Mucosa of stomach (tissue), 1 donor: ENCODE results near the gene FSCN2.

ENCODE experiments used
- H3K27me3 ChIP-seq: one replicate; pipeline ENCODE4 v1.7.0; 2013; ENCODE audit warnings: mild to moderate bottlenecking, low read length; ENCODE audit not compliant: control insufficient read depth, insufficient read depth
- H3K36me3 ChIP-seq: one replicate; pipeline ENCODE4 v1.7.0; 2013; ENCODE audit warnings: low read length; ENCODE audit not compliant: control insufficient read depth, insufficient read depth
- H3K4me1 ChIP-seq: one replicate; pipeline ENCODE4 v1.7.0; 2013; ENCODE audit warnings: mild to moderate bottlenecking, low read length; ENCODE audit not compliant: control insufficient read depth, insufficient read depth
- H3K4me3 ChIP-seq: one replicate; pipeline ENCODE4 v1.7.0; 2013; ENCODE audit warnings: low read length
- H3K9ac ChIP-seq: one replicate; pipeline ENCODE4 v1.7.0; 2013; ENCODE audit warnings: mild to moderate bottlenecking, low read length, moderate library complexity
- H3K9me3 ChIP-seq: one replicate; pipeline ENCODE4 v1.7.0; 2013; ENCODE audit warnings: mild to moderate bottlenecking, low read length, moderate library complexity; ENCODE audit not compliant: control insufficient read depth
- donor health status: Pancreatic carcinoma.

FSCN2 gene

DNA sequence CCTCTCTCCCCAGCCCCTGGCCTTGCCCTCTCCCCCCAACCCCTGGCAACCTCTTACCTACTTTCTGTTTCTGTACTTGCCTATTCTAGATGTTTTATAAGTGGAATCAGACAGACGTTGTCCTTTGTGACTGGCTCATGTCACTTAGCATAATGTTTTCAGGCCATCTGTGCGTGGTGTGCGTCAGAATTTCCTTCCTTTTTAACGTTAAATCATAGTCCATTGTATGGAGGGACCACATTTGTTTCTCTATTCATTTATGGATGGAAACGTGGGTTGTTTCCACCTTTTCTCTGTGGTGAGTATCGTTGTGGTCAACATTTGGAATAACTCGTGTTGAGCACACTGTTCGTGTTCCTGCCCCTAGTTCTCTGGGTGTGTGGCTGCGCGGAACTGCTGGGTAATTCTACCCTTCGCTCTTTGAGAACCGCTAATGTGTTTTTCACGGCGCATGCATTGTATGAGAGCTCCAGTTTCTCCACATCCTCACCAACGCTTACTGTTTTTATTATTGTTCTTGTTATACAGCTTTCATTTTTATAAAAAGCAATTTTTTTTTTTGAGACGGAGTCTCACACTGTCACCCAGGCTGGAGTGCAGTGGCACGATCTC lies 41.9 kb upstream of the FSCN2 start:
- H3K9me3 ChIP-seq: no peaks in the 10 kb centered on the region
- H3K4me3 ChIP-seq: no peak overlapping the region
- H3K4me1 ChIP-seq: peaks cover 27% of the 10 kb centered on the region
- H3K27me3 ChIP-seq: peaks cover 24% of the 10 kb centered on the region
- H3K9ac ChIP-seq: no peak overlapping the region
- no peaks in the 10 kb centered on the region for H3K36me3 ChIP-seq

DNA sequence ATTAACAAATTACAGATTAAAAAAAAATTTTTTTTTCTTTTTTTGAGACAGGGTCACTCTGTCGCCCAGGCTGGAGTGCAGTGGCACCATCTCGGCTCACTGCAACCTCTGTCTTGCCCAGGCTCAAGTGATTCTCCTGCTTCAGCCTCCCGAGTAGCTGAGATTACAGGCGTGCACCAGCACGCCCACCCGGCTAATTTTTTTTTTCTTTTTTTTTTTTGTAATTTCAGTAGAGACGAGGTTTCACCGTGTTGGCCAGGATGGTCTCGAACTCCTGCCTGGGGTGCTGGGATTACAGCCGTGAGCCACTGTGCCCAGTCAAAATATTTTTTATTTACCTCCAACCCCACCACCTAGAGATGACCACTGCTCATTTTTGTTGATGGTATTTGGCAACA lies 41.1 kb upstream of the FSCN2 start:
- H3K36me3 ChIP-seq: no peaks in the 10 kb centered on the region
- no peak overlapping the region for H3K4me3 ChIP-seq
- H3K27me3 ChIP-seq: peaks cover 17% of the 10 kb centered on the region
- H3K9me3 ChIP-seq: no peaks in the 10 kb centered on the region
- H3K4me1 ChIP-seq: peaks cover 22% of the 10 kb centered on the region
- no peak overlapping the region for H3K9ac ChIP-seq

DNA sequence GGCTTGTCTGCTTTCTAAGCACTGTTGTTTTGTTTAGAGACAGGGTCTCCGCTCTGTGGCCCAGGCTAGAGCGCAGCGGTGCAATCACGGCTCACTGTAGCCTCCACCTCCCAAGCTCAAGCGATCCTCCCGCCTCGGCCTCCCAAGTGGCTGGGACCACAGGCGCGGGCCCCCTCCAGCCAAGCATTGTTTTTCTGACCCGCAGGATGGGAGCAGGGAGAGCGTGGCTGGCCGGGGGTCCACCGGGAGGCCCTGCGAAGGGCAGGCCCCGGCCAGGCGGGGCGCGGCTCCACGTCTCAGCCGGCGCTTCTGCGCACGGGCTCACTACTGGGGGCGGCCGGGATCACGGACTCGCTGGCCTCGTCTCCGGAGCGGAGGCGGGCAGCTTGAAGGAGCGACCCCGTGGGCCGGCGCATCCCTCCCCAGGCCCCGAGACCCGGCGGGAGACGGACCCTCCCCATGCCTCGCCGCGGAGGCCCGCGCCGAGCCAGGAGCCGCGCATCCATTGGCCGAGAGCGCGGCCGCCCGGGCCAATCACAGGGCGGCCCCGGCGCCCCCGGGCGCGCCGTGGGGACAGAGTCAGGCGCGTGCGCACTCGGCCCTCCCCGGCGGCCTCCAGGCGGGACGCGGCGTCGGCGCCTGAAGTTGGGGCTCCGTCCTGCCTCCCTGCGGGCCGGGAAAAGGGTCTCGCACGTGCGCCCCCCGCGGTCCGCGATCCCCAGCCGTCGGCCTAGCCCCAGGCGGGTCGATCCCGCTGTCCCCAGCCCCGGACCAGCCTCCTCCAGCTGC lies 40.5 kb upstream of the FSCN2 start:
- H3K4me1 ChIP-seq: peaks cover 22% of the 10 kb centered on the region
- peak overlapping the region; percentile 87 for H3K9ac ChIP-seq
- H3K27me3 ChIP-seq: peaks cover 14% of the 10 kb centered on the region
- no peaks in the 10 kb centered on the region for H3K36me3 ChIP-seq
- peak overlapping the region; percentile 31 for H3K4me3 ChIP-seq
- no peaks in the 10 kb centered on the region for H3K9me3 ChIP-seq

DNA sequence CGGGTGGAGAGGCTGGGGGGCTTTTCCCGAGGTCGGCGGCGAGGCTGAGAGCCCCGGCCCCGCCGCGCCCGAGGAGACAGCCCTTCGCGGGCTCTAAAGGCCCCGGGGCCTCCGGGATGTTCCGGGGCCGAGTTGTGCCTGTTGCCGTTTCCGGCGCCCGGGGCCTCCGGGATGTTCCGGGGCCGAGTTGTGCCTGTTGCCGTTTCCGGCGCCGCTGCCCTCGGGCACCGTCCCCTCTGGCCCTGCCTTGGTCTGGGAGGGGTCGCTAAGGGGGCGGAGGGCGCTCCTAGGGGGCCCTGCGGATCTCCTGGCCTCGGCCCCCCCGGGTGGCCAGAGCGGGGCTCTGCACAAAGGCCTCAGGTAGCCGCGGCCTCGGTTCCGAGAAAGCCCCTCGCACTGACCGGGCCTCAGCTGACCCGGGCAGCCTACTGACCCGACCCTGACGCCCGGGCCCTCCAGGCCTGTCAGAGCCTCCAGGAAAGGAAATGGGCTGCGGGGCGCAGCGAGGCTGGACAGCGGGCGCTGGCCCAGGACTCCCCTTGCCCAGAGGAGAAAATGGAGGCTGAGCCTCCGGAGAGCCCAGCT lies 39.8 kb upstream of the FSCN2 start:
- H3K4me3 ChIP-seq: peak overlapping the region; percentile 31
- no peaks in the 10 kb centered on the region for H3K9me3 ChIP-seq
- peaks cover 15% of the 10 kb centered on the region for H3K27me3 ChIP-seq
- H3K4me1 ChIP-seq: peaks cover 21% of the 10 kb centered on the region
- peak overlapping the region; percentile 87 for H3K9ac ChIP-seq
- no peaks in the 10 kb centered on the region for H3K36me3 ChIP-seq

DNA sequence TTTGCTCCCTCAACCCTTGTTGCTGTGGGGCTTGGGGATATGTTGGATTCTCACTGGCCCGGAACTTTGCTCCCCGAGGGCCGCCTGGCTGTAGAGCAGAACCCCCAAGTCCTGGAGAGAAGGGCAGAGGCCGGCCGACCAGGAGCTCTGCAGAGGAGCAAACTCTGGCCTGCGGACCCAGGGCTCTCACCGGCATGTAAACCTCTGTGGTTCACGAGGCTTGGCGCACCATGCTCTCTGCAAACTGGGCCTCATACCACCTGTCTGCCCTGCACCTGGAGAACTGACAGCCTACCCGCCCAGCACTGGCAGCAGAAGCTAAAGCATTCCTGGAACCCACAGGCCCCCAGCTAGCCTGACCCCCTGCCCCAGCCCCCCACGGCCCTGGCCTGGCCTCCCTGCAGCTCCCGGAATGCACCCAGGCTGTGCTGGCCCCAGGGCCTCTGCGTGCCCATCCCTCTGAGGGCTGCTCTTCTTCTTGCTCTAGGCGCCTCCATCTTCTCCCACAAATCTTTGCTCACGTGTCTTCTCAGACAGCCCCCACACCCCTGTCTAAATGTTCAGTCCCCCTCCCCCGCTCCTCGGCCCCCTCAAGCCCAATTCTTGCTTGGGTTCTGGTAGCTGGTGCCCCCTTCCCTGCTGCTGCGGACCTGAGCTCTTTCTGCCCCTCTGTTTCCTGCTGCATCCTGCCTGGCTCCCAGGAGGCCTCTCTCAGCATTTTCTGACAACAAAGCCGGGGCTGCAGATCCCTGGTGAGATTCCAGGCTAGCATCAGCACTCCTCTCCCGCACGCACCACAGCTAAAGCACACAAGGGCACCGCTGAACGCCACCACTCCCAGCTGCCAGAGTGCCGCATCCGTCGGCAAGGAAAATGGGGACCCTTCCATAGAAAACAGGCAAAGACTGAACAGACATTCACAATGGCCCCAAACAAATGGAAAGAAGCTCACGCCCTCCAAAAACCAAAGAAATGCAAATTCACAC lies 38.9 kb upstream of the FSCN2 start:
- H3K36me3 ChIP-seq: no peaks in the 10 kb centered on the region
- no peak overlapping the region for H3K4me3 ChIP-seq
- peak overlapping the region; percentile 87 for H3K9ac ChIP-seq

DNA sequence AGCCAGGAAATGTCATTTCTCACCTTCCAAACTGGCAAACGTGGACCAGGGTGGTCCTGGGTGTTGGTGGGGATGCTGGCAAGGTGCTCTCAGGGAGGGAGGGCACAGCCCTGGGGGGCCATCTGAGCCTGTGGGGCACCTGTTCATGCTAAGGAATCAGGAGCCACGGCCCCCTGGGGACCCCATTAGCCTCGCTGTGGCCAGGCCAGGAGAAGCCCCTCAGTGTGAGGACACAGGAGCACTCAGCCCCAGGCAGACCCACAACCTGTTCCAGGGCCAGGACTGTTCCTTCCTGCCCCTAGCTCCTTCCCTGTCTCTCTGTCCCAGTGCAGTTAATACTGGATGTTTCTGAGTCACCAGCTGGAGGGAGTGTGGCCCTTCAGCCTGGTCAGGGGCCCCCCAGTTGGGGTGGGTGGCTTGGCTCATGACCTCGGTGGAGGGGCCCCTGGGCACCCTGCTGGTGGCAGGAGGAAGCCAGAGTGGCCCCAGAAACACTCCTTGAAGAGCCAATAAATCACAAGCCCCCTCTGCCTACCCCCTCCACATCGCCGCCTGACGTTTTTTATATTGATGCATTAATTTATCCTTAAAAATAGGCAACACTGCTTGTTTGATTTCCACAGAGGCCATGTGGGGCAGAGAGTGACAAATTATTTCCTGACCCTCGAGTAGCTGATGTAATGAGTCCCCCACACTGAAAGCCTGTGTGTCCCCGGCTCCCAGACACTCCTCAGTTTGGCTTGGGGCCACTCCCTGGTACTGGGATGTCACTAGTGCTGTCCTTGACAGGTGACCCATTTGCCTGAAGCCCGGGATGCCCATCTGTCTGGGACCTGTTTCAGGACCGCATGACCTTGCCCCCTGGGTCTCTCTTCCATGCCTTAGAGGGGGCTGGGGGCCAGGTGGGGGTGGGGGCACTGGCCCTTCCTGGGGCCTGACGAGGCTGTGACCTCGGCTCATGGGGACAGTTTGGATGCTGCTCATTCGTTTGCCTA lies 37.9 kb upstream of the FSCN2 start:
- H3K4me3 ChIP-seq: no peak overlapping the region
- no peaks in the 10 kb centered on the region for H3K36me3 ChIP-seq
- H3K9ac ChIP-seq: no peak overlapping the region
- no peaks in the 10 kb centered on the region for H3K9me3 ChIP-seq
- peaks cover 10% of the 10 kb centered on the region for H3K4me1 ChIP-seq
- H3K27me3 ChIP-seq: peaks cover 19% of the 10 kb centered on the region

More for the DNA sequence above, 38.9 kb upstream of the FSCN2 start:
- Histone ChIP-seq H3K27me3 (peaks cover 17% of the 10 kb centered on the region), H3K9me3 (no peaks in the 10 kb centered on the region), H3K4me1 (peaks cover 12% of the 10 kb centered on the region)

DNA sequence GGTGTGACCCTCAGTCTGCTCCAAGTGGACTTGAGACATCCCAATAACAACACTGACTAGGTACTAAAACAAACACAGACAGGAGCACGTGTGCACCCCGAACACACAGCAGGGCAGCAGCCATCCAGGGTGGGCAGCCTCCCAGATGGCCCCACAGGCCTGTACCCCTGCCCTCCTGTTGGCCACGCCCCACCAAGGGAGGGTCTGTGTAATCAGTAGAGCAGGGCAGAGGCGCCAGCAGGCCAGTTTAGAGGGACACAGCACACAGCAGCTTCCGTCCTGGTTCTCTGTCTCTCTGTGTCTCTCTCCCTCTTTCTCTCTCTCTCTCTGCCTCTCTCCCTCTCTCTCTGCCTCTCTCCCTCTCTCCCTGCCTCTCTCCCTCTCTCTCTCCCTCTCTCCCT lies 37.0 kb upstream of the FSCN2 start:
- Histone ChIP-seq H3K27me3 (peaks cover 19% of the 10 kb centered on the region), H3K9ac (no peak overlapping the region), H3K4me3 (no peak overlapping the region), H3K4me1 (peaks cover 10% of the 10 kb centered on the region), H3K9me3 (no peaks in the 10 kb centered on the region), H3K36me3 (no peaks in the 10 kb centered on the region)

DNA sequence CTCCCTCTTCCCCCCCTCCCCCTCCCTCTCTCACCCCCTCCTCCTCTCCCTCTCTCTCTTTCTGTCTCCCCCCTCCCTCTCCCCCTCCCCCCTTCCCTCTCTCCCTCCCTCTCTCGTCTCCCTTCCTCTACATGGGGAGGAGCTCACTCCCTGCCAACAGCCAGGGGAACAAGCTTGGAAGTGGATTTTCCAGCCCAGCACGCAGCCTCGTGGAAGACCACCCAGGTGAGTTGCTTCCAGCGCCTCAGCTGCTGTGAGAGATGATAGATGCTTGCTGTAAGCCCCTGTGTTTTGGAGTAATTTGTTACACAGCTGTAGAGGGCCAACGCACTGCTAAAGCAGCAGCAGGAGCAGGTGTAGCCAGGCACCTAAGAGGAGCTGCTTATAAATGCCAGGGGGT lies 36.4 kb upstream of the FSCN2 start:
- Histone ChIP-seq H3K4me3 (no peak overlapping the region), H3K27me3 (peaks cover 19% of the 10 kb centered on the region), H3K9me3 (no peaks in the 10 kb centered on the region), H3K9ac (no peak overlapping the region), H3K36me3 (no peaks in the 10 kb centered on the region), H3K4me1 (peaks cover 10% of the 10 kb centered on the region)

DNA sequence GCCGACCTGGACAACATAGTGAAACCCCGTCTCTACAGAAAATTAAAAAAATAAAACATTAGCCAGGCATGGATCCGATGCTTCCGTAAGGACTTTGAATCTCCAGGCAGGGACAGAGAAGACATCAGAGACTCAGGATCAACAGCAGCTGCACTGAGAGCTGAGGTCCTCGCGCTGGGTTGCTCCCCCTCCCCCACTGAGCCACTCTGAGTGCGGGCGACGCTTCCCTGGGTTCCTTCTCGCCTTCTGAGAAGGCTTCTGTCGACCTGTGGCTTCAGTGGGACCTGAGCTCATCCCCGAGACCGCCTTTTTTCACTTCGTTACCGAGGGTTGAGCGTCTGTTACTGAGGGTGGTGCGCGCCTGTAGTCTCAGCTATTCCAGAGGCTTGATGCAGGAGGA lies 36.0 kb upstream of the FSCN2 start:
- Histone ChIP-seq H3K4me1 (peaks cover 10% of the 10 kb centered on the region), H3K9ac (no peak overlapping the region), H3K4me3 (no peak overlapping the region), H3K27me3 (peaks cover 19% of the 10 kb centered on the region), H3K9me3 (no peaks in the 10 kb centered on the region), H3K36me3 (no peaks in the 10 kb centered on the region)

DNA sequence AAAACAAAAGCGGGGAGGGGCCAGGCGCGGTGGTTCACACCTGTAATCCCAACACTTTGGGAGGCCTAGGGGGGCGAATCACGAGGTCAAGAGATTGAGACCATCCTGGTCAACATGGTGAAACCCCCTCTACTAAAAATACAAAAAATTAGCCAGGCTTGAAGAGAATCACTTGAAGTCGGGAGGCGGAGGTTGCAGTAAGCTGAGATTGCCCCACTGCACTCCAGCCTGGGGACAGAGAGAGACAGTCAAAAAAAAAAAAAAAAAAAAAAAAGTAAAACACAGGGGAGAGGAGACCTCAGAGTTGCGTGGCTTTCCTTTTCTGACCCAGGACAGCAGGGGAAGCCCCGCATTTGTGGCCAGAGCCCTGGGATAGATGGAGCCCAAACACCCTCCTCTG lies 35.5 kb upstream of the FSCN2 start:
- Histone ChIP-seq H3K36me3 (no peaks in the 10 kb centered on the region), H3K9ac (no peak overlapping the region)

More for the DNA sequence above, 35.5 kb upstream of the FSCN2 start:
- Histone ChIP-seq H3K4me3 (no peak overlapping the region), H3K27me3 (peaks cover 19% of the 10 kb centered on the region), H3K9me3 (no peaks in the 10 kb centered on the region), H3K4me1 (peaks cover 10% of the 10 kb centered on the region)
